Smooth muscle cell (in vitro differentiated cells): ENCODE data around the gene C19orf67. TPM values are rescaled to one million over a fixed set of nuclear protein-coding genes. Genes with fewer than 3 reads are reported as not detected.

ENCODE experiments used
- DNase-seq: peaks from one replicate; lab custom pipeline; 2025; ENCODE audit not compliant: unreplicated experiment; lab: John Stamatoyannopoulos, UW
- H2AFZ ChIP-seq: fragments of 200-600 bp; sonication (generic); 2 replicates; pipeline ENCODE4 v1.6.0; 2016; ENCODE audit warnings: antibody characterized with exemption, low read depth, mild to moderate bottlenecking
- H3F3A ChIP-seq: fragments of 200-600 bp; sonication (generic); 2 replicates; pipeline ENCODE4 v1.6.0; 2017; ENCODE audit warnings: antibody characterized with exemption, low read depth
- H3K27ac ChIP-seq: fragments of 200-600 bp; sonication (generic); 2 replicates; pipeline ENCODE4 v1.5.1; 2016; ENCODE audit warnings: low read depth, mild to moderate bottlenecking
- H3K27me3 ChIP-seq: fragments of 200-600 bp; sonication (generic); 2 replicates; pipeline ENCODE4 v1.6.1; 2016; ENCODE audit warnings: low read depth, mild to moderate bottlenecking
- H3K36me3 ChIP-seq: fragments of 200-600 bp; sonication (generic); 2 replicates; pipeline ENCODE4 v1.5.1; 2016; ENCODE audit warnings: low read depth
- H3K4me1 ChIP-seq: fragments of 200-600 bp; sonication (generic); 2 replicates; pipeline ENCODE4 v1.5.1; 2016; ENCODE audit warnings: low read depth
- H3K4me2 ChIP-seq: fragments of 200-600 bp; sonication (generic); 2 replicates; pipeline ENCODE4 v1.6.0; 2016; ENCODE audit warnings: mild to moderate bottlenecking
- H3K4me3 ChIP-seq: fragments of 200-600 bp; sonication (generic); 2 replicates; pipeline ENCODE4 v1.5.1; 2016; ENCODE audit warnings: mild to moderate bottlenecking
- H3K79me2 ChIP-seq: fragments of 200-600 bp; sonication (generic); 2 replicates; pipeline ENCODE4 v1.6.0; 2016; ENCODE audit warnings: low read depth, mild to moderate bottlenecking
- H3K9ac ChIP-seq: fragments of 200-600 bp; sonication (generic); 2 replicates; pipeline ENCODE4 v1.6.0; 2016; ENCODE audit warnings: low read depth
- H3K9me3 ChIP-seq: fragments of 200-600 bp; sonication (generic); replicated peaks from 2 replicates; pipeline ENCODE4 v1.5.1; 2016; ENCODE audit warnings: low read depth
- H4K20me1 ChIP-seq: fragments of 200-600 bp; sonication (generic); 2 replicates; pipeline ENCODE4 v1.6.0; 2016; ENCODE audit warnings: low read depth
- CTCF ChIP-seq: fragments of 200-600 bp; sonication (generic); IDR thresholded peaks from 2 replicates; pipeline ENCODE4 v1.5.1; 2017; ENCODE audit warnings: borderline replicate concordance, mild to moderate bottlenecking, antibody characterized with exemption; ENCODE audit not compliant: insufficient read depth, poor library complexity, severe bottlenecking
- WGBS: methylation state at CpG from one replicate; pipeline ENCODE4 v1.1.7; 2016; ENCODE audit warnings: low lambda C conversion rate; 5-methylcytosine and 5-hydroxymethylcytosine counted together
- polyA plus RNA-seq: library from polyadenylated mRNA; unstranded; fragments of >200 nt; fragmentation: Nextera tagmentation; extraction: Ambion mirVana; gene quantifications from 2 replicates; pipeline ENCODE4 v1.2.1, GENCODE V29; 2016
- total RNA-seq: library from RNA; depleted of rRNA; stranded (reverse); fragments of >200 nt; gene quantifications from 2 replicates; pipeline ENCODE4 v1.2.3, GENCODE V29; 2014

The C19orf67 gene
- total and polyA plus RNA-seq, 2 experiments from 2014 or later, result 0.49 TPM; not detected in 1

- Histone ChIP-seq H3K4me2 (no peak overlapping the region), H3K27ac (no peak overlapping the region), H3K9me3 (no peaks in the 10 kb centered on the region), H3F3A (peaks cover 3% of the 10 kb centered on the region), H3K9ac (no peak overlapping the region), H4K20me1 (no peaks in the 10 kb centered on the region), H3K4me3 (no peak overlapping the region), H3K36me3 (no peaks in the 10 kb centered on the region), H3K4me1 (peaks cover 12% of the 10 kb centered on the region), H2AFZ (no peak overlapping the region), H3K27me3 (no peaks in the 10 kb centered on the region), H3K79me2 (no peaks in the 10 kb centered on the region)
- TF ChIP-seq CTCF, result no peak
- 94% methylated on average over 43 of the region's 43 CpGs for WGBS
- DNase-seq, result no peak
These were observed 15.1 kb downstream of the C19orf67 start for GRCh38 chr19:14070268-14071050.

DNA sequence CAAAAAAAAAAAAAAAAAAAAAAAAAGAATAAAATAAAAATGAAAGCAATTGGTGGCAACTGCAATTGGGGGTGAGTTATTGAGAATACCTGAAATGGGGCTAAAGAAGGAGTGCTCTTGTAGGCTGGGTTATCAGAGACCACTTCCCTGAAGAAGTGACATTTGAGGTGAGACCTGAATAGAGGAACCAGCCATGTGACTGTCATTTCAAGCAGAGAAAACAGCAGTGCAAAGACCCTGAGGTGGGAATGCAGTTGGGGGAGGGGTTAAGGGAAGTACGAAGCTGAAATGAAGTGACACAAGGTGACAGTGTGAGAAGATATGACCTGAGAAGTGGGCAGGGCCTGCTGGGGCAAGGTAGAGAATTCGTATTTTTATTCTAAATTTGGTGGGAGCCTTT is 19.4 kb downstream of the C19orf67 start:
- WGBS, result 55% methylated on average over 2 of the region's 2 CpGs
- no peaks in the 10 kb centered on the region for H3K36me3 ChIP-seq
- H3K4me2 ChIP-seq, result no peak overlapping the region
- no peaks in the 10 kb centered on the region for H3K79me2 ChIP-seq
- H3K4me3 ChIP-seq, result no peak overlapping the region
- H3K27me3 ChIP-seq, result no peaks in the 10 kb centered on the region
- no peaks in the 10 kb centered on the region for H4K20me1 ChIP-seq
- no peak for TF ChIP-seq CTCF
- no peaks in the 10 kb centered on the region for H3K9me3 ChIP-seq
- H3F3A ChIP-seq, result no peaks in the 10 kb centered on the region
- H3K4me1 ChIP-seq, result no peaks in the 10 kb centered on the region
- H3K27ac ChIP-seq, result no peak overlapping the region
- DNase-seq, result no peak
- no peak overlapping the region for H3K9ac ChIP-seq
- no peak overlapping the region for H2AFZ ChIP-seq

DNA sequence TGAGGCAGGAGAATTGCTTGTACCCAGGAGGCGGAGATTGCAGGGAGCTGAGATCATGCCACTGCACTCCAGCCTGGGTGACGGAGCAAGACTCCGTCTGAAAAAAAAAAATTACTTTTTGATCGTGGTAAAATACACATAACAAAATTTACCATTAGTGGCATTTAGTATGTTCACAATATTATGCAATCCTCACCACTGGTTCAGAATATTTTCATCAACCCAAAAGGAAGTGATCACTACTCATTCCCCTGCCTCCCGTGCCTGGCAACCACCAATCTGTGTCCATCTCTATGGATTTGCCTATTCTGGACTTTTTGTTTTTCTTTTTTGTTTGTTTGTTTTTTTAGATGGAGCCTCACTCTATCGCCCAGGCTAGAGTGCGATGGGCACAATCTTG is 22.5 kb downstream of the C19orf67 start:
- Histone ChIP-seq H3K9me3 (no peaks in the 10 kb centered on the region), H2AFZ (no peak overlapping the region), H3K79me2 (no peaks in the 10 kb centered on the region), H3K9ac (no peak overlapping the region), H3K27me3 (peaks cover 9% of the 10 kb centered on the region), H3K4me3 (no peak overlapping the region), H3K4me1 (no peaks in the 10 kb centered on the region), H3K27ac (no peak overlapping the region), H4K20me1 (no peaks in the 10 kb centered on the region), H3K4me2 (no peak overlapping the region), H3K36me3 (no peaks in the 10 kb centered on the region), H3F3A (no peaks in the 10 kb centered on the region)
- DNase-seq, result no peak
- no peak for TF ChIP-seq CTCF
- WGBS, result 87% methylated on average over 7 of the region's 7 CpGs

- no peak overlapping the region for H2AFZ ChIP-seq
- H3F3A ChIP-seq, result no peaks in the 10 kb centered on the region
- H3K27me3 ChIP-seq, result peaks cover 9% of the 10 kb centered on the region
- H3K27ac ChIP-seq, result no peak overlapping the region
- H3K4me3 ChIP-seq, result no peak overlapping the region
- no peaks in the 10 kb centered on the region for H3K9me3 ChIP-seq
- H3K9ac ChIP-seq, result no peak overlapping the region
- no peaks in the 10 kb centered on the region for H3K36me3 ChIP-seq
- H3K79me2 ChIP-seq, result no peaks in the 10 kb centered on the region
- WGBS, result 89% methylated on average over 5 of the region's 5 CpGs
- DNase-seq, result no peak
- H3K4me2 ChIP-seq, result no peak overlapping the region
- no peak for TF ChIP-seq CTCF
- H3K4me1 ChIP-seq, result no peaks in the 10 kb centered on the region
- H4K20me1 ChIP-seq, result no peaks in the 10 kb centered on the region
These were observed 23.1 kb downstream of the C19orf67 start for GRCh38 chr19:14062558-14062855.
